ENCODE data around the gene TMEM131L.
A peak's percentile ranks its signal among the peaks of the same experiment; 100 is the strongest.
"Not testable (repeated sequence)": the region's sequence is repeated elsewhere in the genome, so short reads cannot be mapped to it uniquely, and the experiment has no call there.

TMEM131L gene

GRCh38 chr4:153543351-153543750 is 77.2 kb downstream of the TMEM131L start:
- DNase-seq = no peak

DNA sequence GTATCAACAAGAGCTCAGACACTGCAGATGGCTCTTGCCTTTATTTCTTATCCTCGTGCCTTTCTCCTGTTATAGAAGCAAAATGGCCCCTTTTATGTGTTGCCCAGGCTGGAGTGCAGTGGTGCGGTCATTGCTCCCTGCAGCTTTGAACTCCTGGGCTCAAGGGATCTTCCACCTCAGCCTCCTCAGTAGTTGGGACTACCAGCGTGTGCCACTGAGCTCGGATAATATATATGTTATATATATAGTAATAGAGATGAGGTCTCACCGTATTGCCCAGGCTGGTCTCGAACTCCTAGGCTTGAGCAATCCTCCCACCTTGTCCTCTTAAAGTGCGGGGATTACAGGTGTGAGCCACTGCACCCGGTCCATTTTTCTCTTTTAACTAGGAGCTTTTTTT is 79.7 kb downstream of the TMEM131L start:
- no peak for DNase-seq

DNA sequence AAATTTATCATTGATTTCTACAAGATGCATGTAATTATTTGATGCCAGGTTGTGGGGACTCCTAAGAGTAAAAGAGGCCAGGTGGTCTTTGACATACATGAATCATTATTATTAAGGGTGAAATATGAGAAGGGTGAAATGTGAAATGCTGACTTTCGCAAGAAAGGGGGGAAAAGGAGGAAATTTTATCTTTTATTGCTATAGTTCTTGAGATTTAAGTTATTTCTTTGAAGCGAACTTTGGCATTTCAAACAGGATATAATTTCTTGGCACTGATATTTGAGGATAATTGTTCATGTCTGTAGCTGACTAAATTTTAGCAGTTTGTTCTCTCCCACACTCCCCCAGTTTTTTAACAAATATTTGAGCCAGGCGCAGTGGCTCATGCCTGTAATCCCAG is 80.1 kb downstream of the TMEM131L start:
- no peak for DNase-seq

- no peak for DNase-seq
Observed at GRCh38 chr4:153547520-153547919, 81.4 kb downstream of the TMEM131L start.

- not testable (repeated sequence) for DNase-seq
Observed at GRCh38 chr4:153548907-153549306, 82.7 kb downstream of the TMEM131L start.

DNA sequence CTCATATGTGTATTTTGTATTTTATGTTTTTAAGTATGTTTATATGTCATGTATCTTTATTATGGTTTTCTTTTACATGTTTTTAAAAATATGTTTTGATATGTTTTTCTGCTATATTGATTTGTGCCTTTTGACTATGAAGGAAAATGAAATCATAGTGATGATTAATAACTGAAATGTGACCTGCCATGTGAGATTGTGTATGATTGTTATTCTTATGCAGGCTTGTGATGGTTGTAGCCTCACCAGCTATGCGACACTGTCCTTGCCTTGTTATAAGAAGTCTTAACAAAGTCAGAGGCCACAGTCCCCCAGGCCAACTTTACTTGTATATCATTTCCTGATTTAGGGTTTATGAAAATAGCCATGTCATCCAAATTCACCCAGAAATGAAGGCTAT is 83.2 kb downstream of the TMEM131L start:
- DNase-seq = no peak

GRCh38 chr4:153553155-153553818 is 87.1 kb downstream of the TMEM131L start:
- no peak for DNase-seq

- DNase-seq = no peak
Observed at GRCh38 chr4:153553819-153554170, 87.6 kb downstream of the TMEM131L start.

DNA sequence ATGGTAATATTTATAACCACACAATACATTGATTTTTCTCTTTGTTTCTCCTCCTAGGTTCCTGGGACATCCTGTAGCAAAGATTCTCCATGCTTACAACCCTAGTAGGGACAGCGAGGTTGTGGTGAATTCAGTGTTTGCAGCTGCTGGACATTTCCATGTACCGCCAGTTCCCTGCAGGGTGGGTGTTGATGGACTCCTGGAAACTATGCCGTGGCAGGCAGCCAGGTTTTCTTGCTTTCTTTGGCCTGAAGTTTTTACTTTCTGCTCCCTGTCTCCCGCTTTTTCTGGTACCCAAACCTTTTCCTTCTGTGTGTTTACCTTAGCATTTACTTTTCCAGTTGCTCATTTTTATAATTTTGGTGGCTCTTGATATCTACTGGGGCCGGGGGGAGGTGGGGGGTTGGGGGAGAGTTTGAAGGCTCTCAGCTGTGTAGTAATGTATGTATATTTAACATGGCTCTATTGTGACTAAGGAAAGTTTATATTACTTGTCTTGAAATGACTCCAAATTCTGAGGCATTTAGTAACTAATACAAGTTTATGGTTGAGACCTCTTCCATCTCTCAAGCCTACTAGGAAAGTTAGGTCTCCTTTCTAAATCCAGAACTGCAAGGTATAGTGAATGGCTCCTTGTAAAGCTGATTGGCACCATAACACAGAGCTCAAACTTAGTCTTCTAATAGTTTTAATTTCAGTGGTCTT is 89.7 kb downstream of the TMEM131L start:
- peak; percentile 92 for DNase-seq

GRCh38 chr4:153556435-153556815 is 90.3 kb downstream of the TMEM131L start:
- DNase-seq = no peak

- peak; percentile 44 for DNase-seq
Observed at GRCh38 chr4:153560908-153561307, 94.7 kb downstream of the TMEM131L start.

DNA sequence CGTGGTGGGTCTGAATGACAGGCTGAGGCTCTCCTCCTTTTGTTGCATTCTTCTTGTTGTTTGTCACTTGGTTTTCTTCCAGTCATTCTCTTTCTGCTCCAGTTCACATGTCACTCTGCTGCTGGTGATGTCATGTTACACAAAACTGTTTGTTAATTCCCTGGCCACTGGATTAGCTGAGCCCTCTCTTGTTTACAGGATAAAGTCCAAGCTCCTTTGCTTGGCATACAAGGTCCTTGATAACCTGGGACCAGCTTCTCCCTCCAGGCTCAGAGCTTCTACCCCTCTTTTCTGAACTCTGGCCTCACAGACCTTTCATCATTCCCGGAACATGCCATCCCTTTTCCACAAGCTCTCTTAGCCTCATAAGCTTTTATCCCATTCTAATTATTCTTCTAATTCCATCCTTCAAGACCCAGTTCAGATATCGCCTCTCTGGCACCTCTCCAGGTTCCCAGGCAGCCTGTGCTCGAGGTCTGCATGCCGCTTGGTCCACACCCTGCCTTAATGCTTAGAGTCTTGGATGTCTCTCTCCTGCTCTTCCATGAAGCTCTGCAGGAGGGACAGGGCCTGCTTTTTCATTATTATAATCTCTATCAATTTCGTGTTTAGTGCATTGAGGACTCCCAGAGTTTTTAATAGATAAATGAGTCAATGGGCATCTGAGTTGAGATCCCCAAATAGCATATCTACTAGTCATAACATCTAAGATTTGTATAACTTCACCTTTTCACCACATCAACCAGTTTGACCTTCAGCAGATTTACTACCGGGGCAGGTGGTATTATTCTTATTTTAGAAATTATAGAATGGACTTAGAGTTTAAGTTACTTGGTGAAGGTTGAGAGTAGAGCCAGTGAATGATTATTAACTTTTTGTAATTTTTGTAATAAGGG is 98.7 kb downstream of the TMEM131L start:
- no peak for DNase-seq

GRCh38 chr4:153566631-153567150 is 100.5 kb downstream of the TMEM131L start:
- no peak for DNase-seq

- not testable (repeated sequence) for DNase-seq
Observed at GRCh38 chr4:153567660-153568059, 101.5 kb downstream of the TMEM131L start.

DNA sequence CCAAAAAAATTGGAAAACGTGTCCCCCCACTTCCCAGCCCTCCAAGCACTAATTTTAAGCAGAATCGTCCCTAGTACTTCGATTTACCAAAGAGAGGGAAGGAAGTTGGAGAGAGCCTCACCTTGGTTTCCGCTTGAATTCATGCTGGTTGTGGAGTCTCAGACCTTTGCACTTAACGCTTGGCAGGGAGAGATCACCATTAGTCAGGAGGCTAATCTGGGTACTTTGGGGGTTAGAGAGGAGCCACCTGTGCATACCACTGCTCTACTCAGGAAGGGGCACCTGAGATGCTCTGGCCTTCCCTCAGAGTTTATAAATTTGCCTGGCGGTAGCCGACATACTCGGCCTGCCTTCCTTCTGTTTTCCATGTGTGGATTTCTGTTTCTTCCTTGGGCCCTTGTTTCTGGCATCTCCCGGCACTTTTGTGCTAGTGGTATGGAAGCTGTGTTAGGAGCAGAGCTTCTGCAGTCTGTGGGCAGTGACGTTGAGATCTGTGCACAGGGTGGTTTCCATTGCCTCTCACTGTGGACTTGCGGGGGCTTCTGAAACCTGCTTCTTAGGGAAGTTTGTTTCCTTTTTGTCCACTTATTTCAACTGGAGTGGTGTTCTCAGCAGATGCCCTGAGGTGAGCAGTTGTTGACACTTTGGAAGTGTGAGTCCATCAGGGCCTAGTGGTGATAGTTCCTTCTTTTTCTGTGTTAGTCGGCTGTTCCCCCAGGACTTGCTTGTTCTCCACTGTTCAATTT is 104.2 kb downstream of the TMEM131L start:
- DNase-seq = no peak

DNA sequence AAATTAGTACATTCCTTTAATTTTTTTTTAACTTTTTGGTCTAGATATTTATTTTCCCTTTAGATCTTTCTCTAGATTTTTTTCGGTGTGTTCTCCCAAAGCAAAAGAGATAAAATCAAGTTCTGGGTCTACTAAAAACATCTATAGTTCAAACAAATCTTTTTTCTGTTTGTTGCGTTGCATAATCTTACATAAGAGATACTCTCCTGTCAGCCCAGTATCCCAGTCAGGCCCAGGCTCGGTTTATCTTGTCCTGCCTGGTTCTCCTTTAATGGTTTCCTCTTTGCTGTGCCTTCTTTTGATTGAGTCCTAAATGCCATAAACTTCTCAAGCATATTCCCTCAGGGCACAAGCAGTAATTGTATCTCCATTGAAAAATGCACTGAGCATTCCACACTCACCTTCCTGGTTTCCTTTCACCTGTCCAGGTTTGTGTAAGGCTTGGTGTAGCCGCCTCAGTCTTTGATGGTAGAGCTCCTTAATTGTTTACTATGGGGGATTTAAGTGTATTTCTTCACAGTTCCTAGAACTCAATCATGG is 104.9 kb downstream of the TMEM131L start:
- no peak for DNase-seq

DNA sequence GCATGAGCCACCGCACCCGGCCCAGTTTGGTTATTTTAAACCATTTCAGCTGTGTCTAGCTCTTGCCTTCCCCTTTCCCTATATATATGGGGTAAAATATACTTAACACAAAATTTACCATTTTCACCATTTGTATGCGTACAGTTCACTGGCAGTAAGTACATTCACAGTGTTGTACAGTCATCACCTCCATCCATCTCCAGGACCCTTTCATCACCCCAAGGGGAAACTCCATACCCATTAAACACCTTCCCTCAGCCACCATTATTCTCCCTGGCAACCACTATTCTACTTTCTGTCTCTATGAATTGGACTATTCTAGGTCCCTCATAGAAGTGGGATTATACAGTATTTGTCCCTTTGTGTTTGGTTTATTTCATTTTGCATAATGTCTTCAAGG is 106.4 kb downstream of the TMEM131L start:
- no peak for DNase-seq

GRCh38 chr4:153573221-153573620 is 107.1 kb downstream of the TMEM131L start:
- DNase-seq = no peak

- peak; percentile 94 for DNase-seq
Observed at GRCh38 chr4:153573881-153574802, 108.0 kb downstream of the TMEM131L start.

GRCh38 chr4:153576443-153576774 is 110.2 kb downstream of the TMEM131L start:
- DNase-seq = no peak

GRCh38 chr4:153577053-153577452 is 110.9 kb downstream of the TMEM131L start:
- DNase-seq = no peak

All from fibroblast of upper back skin (primary cell).